Epithelial cell of proximal tubule (primary cell): ENCODE data around the gene TAF1A. TPM values are rescaled to one million over a fixed set of nuclear protein-coding genes. Genes with fewer than 3 reads are reported as not detected.

Source experiments
- DNase-seq: peaks from one replicate; pipeline ENCODE4 v3.0.0-alpha.2; 2011; ENCODE audit warnings: low read depth
- H3K4me3 ChIP-seq: 2 replicates; pipeline ENCODE4 v1.5.1; 2011; ENCODE audit warnings: low read depth, mild to moderate bottlenecking, low read length
- total RNA-seq: library from RNA; depleted of rRNA; stranded (reverse); fragments of >200 nt; gene quantifications from 2 replicates; pipeline ENCODE4 v1.2.3, GENCODE V29; 2015
- TF ChIP-seq, protein P1 (sequence below): conservative IDR thresholded peaks from 2 replicates; pipeline ENCODE4 v1.5.1; 2012; ENCODE audit warnings: low read depth, mild to moderate bottlenecking, low read length

The TAF1A gene
- total RNA-seq, 1 donor from 2014 or later, result 10.5 TPM

DNA sequence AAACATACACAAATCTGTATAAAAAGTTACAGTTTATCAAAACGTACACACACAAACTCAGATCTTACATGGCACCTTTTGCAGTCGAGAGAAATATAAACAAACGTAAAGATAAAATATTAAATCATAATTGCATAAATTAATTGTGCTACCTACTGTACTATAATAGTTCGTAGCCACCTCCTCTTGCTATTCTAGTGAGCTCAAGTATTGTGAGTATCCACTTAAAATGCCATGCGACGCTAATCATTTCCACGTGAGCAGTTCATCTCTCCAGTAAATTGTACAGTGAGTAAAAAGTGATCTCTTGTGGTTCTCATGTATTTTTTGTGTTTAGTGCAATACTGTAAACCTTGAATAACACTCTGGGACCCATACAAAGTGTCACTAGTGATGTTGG lies 34.5 kb upstream of the TAF1A start:
- DNase-seq, result no peak
- TF ChIP-seq, protein P1, sequence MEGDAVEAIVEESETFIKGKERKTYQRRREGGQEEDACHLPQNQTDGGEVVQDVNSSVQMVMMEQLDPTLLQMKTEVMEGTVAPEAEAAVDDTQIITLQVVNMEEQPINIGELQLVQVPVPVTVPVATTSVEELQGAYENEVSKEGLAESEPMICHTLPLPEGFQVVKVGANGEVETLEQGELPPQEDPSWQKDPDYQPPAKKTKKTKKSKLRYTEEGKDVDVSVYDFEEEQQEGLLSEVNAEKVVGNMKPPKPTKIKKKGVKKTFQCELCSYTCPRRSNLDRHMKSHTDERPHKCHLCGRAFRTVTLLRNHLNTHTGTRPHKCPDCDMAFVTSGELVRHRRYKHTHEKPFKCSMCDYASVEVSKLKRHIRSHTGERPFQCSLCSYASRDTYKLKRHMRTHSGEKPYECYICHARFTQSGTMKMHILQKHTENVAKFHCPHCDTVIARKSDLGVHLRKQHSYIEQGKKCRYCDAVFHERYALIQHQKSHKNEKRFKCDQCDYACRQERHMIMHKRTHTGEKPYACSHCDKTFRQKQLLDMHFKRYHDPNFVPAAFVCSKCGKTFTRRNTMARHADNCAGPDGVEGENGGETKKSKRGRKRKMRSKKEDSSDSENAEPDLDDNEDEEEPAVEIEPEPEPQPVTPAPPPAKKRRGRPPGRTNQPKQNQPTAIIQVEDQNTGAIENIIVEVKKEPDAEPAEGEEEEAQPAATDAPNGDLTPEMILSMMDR, result no peak
- H3K4me3 ChIP-seq, result no peak overlapping the region

- TF ChIP-seq, protein P1, result no peak
- DNase-seq, result no peak
- H3K4me3 ChIP-seq, result no peak overlapping the region
Measured at GRCh38 chr1:222623458-222623857, 33.7 kb upstream of the TAF1A start.

DNA sequence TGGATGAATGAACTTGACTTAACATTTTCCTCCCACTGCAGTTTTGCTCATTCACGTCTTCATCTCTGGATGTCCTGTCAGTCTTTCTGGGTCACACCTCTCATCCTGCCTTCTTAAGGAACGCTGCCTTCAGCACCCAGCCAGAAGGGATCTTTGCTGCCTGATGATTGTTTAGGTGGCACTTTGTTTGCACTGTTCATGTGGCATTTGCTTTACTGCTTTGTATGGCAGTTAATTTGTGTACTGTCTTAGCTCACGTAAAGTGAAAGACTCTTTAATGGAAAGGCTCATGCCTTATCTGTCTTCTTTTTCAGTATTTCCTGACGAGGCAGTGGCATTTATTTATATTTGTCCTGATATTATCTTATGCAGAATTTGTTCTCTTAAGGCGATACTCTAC lies 33.0 kb upstream of the TAF1A start:
- no peak for DNase-seq
- TF ChIP-seq, protein P1, result no peak
- no peak overlapping the region for H3K4me3 ChIP-seq

- TF ChIP-seq, protein P1, result no peak
- no peak for DNase-seq
- no peak overlapping the region for H3K4me3 ChIP-seq
Measured at GRCh38 chr1:222620566-222620965, 30.8 kb upstream of the TAF1A start.

DNA sequence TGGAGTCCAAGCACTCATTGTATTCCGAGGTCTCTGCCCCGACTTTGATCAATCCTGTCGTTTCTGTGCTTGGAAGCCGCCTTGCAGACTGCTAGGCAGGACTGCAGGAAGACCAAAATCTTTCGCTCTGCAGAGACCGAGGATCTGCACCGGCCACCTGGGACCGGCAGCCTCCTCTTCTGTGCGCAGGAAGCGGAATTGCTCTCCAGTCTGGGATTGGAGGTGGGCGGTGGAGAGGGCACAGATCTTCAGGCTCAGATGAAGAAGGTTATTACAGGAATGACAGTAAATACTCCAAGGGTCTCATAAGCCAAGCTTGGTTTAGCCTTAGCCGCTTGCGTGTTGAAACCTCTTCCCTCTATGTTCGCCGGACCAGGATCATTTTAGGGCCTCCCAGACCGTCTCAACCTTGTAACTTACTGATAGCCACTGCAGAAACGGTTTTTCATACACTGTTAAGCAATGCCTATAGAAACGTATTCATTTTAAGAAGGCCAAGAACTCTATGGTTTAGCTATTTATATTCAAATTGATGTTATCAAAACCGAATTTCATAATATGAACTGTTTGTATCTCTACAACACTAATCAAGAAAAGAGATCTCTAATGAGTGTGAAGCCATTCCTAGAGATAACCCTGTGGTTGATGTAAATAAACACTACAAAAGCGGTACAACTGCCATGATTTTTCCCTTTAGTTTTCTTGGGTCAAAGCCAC lies 29.3 kb upstream of the TAF1A start:
- H3K4me3 ChIP-seq, result peak overlapping the region; percentile 74
- TF ChIP-seq, protein P1, result no peak
- no peak for DNase-seq

- H3K4me3 ChIP-seq, result peak within 1 kb of the TSS; percentile 74
- DNase-seq, result no peak
Measured at GRCh38 chr1:222618001-222618879, 28.5 kb upstream of the TAF1A start, which contains the start of gene MIA3. TSS of gene MIA3 (plus strand) at chr1:222618097. CDS start at chr1:222618111, 14 bp downstream.

More at GRCh38 chr1:222618001-222618879, 28.5 kb upstream of the TAF1A start, which contains the start of gene MIA3:
- TF ChIP-seq, protein P1, result no peak
